ENCODE results near the gene FAS.

FAS gene

GRCh38 chr10:89047397-89047796 lies 56.8 kb downstream of the FAS start:
- DNase-seq = no peak

GRCh38 chr10:89051593-89051992 lies 61.0 kb downstream of the FAS start:
- no peak for DNase-seq

- DNase-seq = no peak
Measured at GRCh38 chr10:89053555-89053954, 63.0 kb downstream of the FAS start.

- DNase-seq = no peak
Measured at GRCh38 chr10:89055159-89055558, 64.6 kb downstream of the FAS start.

GRCh38 chr10:89062861-89063260 lies 72.3 kb downstream of the FAS start:
- DNase-seq = no peak

GRCh38 chr10:89063465-89063864 lies 72.9 kb downstream of the FAS start:
- DNase-seq = no peak

GRCh38 chr10:89064748-89065147 lies 74.2 kb downstream of the FAS start:
- DNase-seq = no peak

Measured in activated effector memory CD4-positive, alpha-beta T cell treated with Interleukin-2 at 50 U/mL for 16 hours (primary cell).